ENCODE measurements around the gene NOXRED1. TPM values are rescaled to one million over a fixed set of nuclear protein-coding genes. Genes with fewer than 3 reads are reported as not detected.
"Not testable (repeated sequence)": the region's sequence is repeated elsewhere in the genome, so short reads cannot be mapped to it uniquely, and the experiment has no call there.

The NOXRED1 gene
- total RNA-seq, 2 experiments from 2014 or later: 0.27 to 0.30 TPM

DNA sequence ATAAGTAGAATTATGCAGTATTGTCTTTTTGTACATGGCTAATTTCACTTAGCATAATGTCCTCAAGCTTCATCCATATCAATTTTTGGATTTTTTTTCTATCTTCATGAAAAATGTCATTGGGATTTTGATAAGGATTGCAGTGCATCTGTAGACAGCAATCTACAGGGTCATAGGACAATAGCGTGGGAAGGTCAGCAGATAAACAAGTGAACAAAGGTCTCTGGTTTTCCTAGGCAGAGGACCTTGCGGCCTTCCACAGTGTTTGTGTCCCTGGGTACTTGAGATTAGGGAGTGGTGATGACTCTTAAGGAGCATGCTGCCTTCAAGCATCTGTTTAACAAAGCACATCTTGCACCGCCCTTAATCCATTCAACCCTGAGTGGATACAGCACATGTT is 7.2 kb downstream of the NOXRED1 start:
- CTCF ChIA-PET: not testable (repeated sequence)

DNA sequence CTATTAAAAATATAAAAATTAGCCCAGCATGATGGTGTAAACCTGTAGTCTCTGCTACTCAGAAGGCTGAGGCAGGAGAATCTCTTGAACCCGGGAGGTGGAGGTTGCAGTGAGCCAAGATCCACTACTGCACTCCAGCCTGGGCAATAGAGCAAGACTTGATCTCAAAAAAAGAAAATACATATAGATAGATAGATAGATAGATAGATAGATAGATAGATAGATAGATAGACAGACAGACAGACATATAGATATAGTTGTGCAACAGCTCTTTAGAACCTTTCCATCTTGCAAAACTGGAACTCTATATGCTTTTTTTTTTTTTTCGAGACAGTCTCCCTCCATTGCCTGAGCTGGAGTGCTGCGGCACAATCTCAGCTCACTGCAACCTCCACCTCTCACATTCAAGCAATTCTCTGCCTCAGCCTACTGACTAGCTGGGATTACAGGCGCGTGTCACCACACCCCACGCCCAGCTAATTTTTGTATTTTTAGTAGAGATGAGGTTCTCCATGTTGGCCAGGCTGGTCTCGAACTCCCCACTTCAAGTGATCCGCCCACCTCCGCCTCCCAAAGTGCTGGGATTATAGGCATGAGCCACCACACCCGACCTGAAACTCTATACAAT is 7.8 kb downstream of the NOXRED1 start:
- POLR2A ChIA-PET: interaction anchor here (0.6 kb wide), 1 partner anchor 239 kb away, joined by 3 read pairs; no protein-coding TSS in a partner anchor
- CTCF ChIA-PET: not testable (repeated sequence)

More for the DNA sequence above, 7.2 kb downstream of the NOXRED1 start:
- POLR2A ChIA-PET: not testable (repeated sequence)

DNA sequence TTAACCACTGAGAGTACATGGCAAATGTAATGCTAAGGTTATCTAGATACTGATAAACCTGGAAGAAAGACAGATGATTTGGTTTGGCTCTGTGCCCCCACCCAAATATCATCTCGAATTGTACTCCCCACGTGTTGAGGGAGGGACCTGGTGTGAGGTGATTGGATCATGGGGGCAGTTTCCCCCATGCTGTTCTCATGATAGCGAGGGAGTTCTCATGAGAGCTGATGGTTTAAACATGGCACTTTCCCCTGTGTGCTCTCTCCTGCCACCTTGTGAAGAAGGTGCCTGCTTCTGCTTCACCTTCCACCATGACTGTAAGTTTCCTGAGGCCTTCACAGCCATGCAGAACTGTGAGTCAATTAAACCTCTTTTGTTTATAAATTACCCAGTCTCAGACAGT is 14.2 kb downstream of the NOXRED1 start:
- ChIA-PET POLR2A (no interaction called here), CTCF (interaction anchor here (0.6 kb wide), 1 partner anchor 288 kb away, joined by 5 read pairs; no protein-coding TSS in a partner anchor)

DNA sequence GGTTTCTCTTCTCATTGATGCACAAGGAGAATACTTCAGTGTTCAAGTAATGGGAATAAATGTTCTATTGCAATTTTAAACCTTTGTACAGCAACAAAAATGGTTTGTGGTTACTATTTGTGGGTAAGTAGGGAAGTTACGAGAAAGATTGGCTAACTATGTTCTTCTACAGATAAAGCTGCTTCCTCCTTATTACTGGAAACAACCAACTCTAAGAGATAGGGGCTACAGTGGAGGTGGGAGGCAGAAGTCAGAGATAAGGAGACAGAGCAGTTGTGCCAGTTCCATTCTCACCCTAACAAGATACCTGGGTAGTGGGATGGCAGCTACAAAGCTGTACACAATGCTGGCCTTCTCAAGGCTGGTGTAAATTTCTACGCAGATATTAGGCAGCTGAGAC is 16.2 kb downstream of the NOXRED1 start:
- POLR2A ChIA-PET: no interaction called here
- CTCF ChIA-PET: interaction anchor here (0.7 kb wide), 2 partner anchors 314 to 535 kb away, joined by 3 to 4 read pairs; no protein-coding TSS in a partner anchor

DNA sequence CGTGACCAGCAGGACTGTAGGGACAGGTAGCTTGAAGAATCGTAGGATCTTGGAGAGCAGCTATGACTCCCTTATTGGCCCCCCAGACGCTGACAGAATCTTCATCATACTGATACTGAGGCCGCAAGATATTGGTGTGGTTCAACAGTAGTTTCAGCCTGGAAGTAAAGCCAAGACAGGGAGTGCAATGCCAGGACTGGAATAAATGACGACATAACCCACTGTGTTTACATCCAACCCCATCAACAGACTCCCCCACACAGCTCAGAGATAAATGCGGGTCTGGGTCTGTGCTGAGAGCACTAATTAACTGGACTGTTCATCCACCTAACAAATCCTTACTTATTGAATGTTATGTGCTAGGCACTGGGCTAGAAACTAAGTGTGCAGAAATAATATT is 16.6 kb downstream of the NOXRED1 start:
- ChIA-PET CTCF (no interaction called here), POLR2A (no interaction called here)

DNA sequence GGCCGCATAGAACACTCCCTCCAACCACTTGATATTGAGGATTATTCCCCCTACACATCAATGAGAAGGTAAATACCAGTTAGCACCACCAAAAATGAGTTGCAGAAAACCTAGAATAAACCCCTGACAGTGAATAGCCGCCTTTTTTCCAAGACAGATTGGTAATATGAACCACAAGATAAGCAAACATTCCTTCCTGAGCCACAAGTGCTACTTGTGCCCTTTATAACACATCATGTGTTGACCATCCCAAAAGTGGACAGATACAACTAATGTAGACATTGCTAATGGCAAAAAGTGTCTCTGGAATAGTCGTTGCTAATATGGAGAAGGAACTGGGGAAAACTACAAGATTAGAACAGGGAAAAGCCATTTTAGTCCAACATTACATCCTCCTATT is 17.2 kb downstream of the NOXRED1 start:
- POLR2A ChIA-PET: no interaction called here
- CTCF ChIA-PET: interaction anchor here (0.6 kb wide), 1 partner anchor 8 kb away, joined by 3 read pairs; no protein-coding TSS in a partner anchor

DNA sequence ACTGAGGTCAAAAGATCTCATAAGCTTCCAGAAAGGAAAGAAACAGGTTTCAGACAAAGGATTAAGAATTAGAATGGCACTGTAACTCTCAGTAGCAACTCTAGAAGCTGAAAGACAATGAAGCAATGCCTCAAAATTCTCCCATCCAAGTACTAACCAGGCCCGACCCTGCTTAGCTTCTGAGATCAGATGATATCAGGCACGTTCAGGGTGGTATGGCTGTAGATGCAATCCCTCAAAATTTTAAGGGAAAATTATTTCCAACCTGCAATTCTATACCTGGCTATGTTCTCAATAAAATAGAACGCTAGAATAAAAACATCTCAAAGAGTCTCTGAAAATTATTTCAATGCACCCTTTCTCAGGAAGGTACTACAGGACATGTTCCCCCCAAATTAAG is 19.6 kb downstream of the NOXRED1 start:
- ChIA-PET POLR2A (no interaction called here), CTCF (no interaction called here)

DNA sequence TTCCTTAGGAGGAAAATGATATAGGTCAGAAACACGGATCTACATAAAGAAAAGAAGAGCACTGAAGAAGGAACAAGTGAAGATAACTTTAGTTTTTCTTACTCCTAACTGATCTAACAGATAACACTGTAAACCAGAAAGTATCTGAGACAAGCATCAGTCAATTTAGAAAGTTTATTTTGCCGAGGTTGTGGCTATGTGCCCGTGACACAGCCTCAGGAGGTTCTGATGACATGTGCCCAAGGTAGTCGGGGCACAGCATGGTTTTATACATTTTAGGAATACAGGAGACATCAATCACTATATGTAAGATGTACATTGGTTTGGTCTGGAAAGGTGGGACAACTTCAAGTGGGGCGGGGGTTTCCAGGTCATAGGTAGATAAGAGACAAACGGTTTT is 23.1 kb downstream of the NOXRED1 start:
- CTCF ChIA-PET: interaction anchor here (1.1 kb wide), 1 partner anchor 58 kb away, joined by 3 read pairs; no protein-coding TSS in a partner anchor

DNA sequence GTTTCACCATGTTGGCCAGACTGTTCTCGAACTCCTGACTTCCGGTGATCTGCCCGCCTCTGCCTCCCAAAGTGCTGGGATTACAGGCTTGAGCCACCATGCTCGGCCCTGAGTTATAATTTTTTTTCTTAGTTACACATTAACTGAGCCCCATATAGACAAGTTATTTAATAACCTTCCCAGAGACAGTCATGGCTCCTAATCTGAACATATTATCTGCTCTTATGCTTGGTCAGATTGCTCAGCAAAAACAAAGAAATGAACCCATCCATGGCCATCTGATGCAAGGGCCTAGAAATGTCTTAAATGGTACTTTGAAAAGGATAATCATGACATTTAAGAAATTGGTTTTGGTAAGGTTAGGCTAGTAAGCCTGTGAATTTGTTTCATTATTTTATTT is 33.1 kb downstream of the NOXRED1 start:
- CTCF ChIA-PET: no interaction called here

More for the DNA sequence above, 23.1 kb downstream of the NOXRED1 start:
- POLR2A ChIA-PET: no interaction called here

DNA sequence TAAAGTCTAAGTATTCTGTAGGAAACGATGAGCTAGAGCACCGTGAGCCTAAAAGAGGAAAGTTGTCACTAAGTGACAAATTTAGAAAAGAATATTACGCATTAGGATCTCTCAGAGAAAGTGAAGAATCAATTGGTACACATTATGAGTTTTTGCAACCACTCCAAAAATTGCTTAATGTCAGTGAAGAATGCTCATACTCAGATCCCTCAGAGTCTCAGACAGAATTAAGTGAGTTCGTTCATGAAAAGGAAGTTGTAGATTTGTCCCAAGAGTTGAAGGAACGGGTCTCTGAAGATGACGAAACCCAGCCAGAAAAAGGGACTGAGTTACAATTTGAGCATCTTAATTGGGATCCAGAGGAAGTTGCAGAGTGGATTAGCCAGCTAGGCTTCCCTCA is 44.6 kb downstream of the NOXRED1 start:
- ChIA-PET CTCF (no interaction called here), POLR2A (no interaction called here)

More for the DNA sequence above, 33.1 kb downstream of the NOXRED1 start:
- POLR2A ChIA-PET: no interaction called here

DNA sequence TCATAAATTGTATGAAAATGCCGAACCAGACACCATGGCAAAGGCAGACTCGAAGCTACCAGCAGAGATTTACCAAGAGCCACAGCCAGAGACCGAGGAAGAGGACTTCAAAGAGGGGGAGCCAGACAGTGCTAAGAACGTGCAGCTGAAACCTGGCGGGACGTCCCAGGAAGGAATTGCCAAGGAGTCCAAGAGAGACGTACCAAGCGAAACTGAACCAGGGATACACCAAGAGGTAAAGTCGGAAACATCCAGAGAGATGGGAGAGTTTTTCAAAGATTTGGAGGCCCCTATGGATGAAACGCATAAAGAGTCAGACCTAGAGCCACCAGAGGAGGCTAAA is 45.9 kb downstream of the NOXRED1 start:
- ChIA-PET CTCF (interaction anchor here (0.6 kb wide), 1 partner anchor 70 kb away, joined by 3 read pairs; no protein-coding TSS in a partner anchor), POLR2A (interaction anchor here (0.5 to 2.6 kb wide), 5 partner anchors 32 to 163 kb away, joined by 3 to 10 read pairs (median 5); partner anchors contain the start of genes GSTZ1 and POMT2)

DNA sequence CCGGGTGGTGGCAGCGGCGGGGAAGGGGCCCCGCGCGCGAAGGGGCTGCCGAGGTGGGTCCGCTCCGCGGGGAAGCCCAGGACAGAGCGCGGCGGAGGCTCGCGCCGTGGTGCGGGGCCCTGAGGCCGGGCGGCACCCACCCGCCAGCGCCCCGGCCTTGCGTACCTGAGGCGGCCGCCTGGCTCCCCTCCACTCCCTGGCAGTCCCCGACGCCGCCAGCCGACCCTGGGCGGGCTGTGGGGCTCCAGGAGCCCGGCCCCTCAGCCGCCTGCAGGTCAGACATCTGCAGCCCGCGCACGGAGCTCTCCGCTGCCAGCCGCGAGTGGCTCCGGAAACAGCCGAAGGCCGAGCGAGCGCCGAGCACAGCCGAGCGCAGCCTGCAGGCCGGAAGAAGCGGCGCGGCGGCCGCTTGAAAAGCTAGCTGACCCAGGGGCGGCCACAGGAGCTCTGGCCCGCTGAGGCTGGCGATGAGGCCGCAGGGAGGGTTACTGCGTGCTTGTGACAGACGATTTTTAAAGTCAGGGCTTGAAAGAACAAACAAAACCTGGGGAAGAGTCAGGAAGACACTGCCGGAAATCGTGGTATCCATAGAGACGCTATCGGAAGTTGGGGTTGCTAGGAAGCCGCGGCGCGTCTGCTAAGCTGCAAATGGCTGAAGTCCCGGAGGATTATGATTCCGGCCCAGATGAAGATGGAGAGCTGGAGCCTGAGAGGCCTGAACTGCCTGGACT is 46.4 kb downstream of the NOXRED1 start, which contains the start of the genes SAMD15 and TMED8:
TSS of gene SAMD15 (plus strand) at position 609 of the 731 bp plus-strand sequence. CDS start at position 649, 40 bp downstream.
TSS of gene TMED8 (minus strand) at position 324 of the 731 bp plus-strand sequence. CDS start at position 283, 41 bp downstream.
- POLR2A ChIA-PET: interaction anchor here (0.5 to 2.6 kb wide), 6 partner anchors 31 to 163 kb away, joined by 3 to 10 read pairs (median 4); partner anchors contain the start of genes GSTZ1 and POMT2
- CTCF ChIA-PET: interaction anchor here (0.6 kb wide), 2 partner anchors 10 to 70 kb away, joined by 3 read pairs; no protein-coding TSS in a partner anchor

DNA sequence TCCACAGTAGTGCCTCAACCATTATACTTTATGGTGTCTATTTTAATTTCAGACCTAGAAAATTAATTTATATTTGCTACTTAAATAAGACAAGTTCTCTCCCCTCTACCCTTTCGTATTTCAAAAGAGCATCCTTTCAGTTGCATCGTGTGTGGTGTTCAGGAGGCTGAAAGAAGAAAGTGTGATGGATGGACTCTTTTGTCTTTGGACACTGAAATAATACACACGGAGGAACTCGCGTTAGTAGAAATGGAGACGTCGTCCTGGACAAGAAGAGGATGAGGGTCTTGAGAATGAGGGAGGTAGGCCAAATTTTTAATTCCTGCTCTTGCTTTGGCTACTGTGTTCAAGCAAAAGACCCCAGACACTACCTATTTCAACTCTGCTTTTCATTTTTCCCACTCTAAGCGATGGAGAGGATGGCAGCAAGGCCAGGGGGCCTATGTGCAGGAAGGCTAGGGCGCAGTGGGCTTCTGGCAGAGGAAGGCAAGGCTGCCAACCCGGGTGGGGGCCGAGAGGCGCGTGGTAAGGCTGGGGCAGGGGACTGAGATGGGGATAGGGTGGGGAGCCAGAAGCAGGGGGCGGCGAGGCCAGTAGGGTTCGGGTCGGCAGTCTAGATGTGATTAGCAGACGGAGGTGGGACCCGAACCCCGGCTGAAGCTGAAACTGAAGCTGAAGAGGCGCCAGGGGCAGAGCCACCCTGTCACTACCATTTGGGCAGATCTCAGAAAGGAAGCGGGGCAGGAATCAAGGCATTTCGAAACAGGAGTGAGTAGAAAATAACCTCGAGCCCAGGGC is 47.2 kb downstream of the NOXRED1 start:
- ChIA-PET CTCF (interaction anchor here (0.6 kb wide), 1 partner anchor 9 kb away, joined by 3 read pairs; no protein-coding TSS in a partner anchor), POLR2A (interaction anchor here (0.8 to 2.6 kb wide), 3 partner anchors 55 to 82 kb away, joined by 4 to 10 read pairs (median 5); partner anchors contain the start of genes GSTZ1 and POMT2)

DNA sequence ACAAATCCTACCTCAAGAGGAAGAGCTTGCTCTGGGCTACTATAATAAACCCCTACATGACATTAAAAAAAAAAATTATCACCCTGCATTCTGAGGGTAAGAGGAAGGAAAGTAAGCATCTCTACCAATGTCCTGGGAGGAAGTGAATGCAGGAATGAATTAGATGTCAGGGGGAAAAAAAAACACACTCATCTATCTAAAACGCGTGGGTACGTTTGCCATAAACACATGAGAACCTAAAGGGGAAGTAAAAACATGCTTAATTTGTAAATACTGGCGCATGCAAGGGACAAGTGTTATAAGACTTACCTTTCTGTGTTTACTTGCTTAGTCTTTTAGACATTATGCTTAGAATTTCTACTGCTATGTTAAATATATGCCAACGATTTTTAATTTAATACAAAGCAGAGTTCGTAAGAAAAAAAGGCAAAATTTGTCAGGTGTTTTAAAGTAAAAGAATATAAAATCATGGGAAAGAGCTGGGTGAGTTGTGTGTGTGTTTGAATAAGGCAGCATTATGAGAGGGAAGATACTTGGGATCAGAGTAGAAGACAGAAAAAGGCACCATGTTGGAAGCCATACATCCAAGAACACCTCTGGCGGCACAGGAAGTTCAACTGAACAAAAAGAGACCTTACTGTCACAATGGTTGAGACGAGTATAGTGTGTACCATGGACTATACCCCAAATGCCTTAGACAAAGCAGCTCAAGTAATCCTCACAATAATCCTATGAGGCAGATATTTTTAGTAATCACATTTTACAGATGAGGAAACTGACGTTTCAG is 48.0 kb downstream of the NOXRED1 start:
- ChIA-PET CTCF (no interaction called here), POLR2A (interaction anchor here (2.6 kb wide), 1 partner anchor 54 kb away, joined by 10 read pairs; the partner anchor contains the start of genes GSTZ1 and POMT2)

DNA sequence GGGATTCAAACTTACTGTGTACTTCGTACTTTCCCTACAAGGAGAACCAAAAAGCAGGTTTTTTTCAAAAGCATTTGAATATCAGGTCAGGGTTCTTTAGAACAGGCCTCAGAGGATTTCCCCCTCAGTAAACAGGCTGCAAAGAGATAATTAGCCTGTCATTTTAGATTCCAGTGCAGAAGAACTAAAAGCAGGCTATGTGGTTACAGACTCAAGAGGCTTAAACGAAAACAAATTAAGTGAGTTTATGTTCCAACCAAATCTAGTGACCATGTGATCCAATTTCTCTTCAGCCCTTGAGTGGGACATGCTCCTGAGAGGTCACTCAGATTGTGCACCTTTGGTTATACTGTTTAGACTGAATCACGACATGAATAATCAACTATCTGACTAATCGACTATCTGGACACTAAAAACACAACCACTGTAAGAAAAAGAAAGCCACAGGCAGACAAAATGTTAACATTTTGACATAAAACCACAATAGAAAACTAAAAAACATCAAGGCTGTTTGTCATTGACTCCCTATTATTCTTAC is 51.0 kb downstream of the NOXRED1 start:
- ChIA-PET POLR2A (no interaction called here), CTCF (no interaction called here)

DNA sequence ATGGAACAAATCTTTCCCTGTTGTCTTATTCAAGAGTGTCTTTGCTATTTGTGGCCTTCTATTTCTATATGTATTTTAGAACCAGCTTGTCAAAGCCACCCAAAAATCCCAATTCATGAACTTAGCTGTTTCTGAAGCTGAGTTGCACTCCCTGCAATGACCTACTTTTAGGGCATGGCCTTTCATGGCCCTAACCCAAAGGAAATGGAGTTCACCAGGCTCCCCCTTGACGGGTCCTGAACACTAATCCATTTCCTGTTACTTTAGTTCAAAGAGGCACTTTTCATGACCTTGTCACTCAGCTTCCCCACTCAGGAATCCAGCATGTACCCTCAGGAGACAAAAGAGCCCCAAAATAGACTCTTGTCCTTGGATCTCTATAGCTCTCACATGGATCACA is 54.0 kb downstream of the NOXRED1 start:
- POLR2A ChIA-PET: no interaction called here
- CTCF ChIA-PET: interaction anchor here (0.7 kb wide), 1 partner anchor 12 kb away, joined by 3 read pairs; no protein-coding TSS in a partner anchor

DNA sequence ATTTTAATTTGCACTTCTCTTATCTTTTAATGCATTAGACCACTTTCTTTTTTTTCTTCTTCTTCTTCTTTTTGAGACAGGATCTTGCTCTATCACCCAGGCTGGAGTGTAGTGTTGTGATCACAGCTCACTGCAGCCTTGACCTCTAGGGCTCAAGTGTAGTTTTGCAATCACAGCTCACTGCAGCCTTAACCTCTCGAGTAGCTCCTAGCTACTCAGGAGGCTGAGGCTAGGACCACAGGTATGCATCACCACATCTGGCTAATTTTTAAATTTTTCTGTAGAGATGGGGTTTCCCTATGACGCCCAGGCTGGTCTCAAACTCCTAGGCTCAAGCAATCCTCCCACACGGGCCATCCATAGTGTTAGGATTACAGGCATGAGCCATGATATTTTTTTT is 59.2 kb downstream of the NOXRED1 start:
- ChIA-PET POLR2A (no interaction called here), CTCF (no interaction called here)

DNA sequence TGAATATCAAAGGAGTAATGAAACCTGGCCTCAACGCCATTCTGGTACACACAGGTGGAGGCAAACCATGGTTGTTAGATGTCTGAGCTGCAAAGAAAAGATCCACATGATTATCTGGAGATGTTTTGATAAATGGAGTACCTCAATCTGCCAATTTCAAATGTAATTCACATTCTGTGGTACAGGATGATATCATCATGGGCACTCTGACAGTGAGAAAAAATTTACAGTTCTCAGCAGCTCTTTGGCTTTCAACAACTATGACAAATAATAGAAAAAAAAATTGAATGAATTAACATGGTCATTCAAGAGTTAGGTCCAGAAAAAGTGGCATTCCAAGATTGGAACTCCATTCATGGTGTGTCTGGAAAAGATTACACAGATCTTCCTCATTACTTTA is 63.7 kb downstream of the NOXRED1 start:
- ChIA-PET POLR2A (no interaction called here), CTCF (no interaction called here)

DNA sequence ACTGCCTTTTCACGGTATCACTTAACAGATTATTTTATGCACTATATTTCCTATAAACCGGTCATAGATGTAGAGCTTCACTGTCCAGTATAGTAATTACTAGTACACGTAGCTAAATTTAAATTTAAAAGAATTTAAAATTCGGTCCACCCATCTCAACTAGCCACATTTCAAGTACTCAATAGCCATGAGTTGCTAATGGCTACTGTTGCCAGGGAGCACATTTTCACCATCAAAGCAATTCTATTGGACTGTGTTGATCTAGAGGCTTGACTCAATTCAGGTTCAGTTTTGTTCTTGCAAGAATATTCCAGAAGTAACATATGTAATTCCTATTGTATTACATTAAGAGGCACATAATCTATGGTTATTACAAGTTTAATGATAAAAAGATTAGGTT is 66.4 kb downstream of the NOXRED1 start:
- POLR2A ChIA-PET: no interaction called here
- CTCF ChIA-PET: no interaction called here

Data from activated CD8-positive, alpha-beta memory T cell treated with anti-CD3 and anti-CD28 coated beads for 36 hours (primary cell).